ENCODE data around the gene MMP17.

MMP17 gene

GRCh38 chr12:131799828-131800593, 28.2 kb upstream of the MMP17 start:
- H3K9me2 ChIP-seq (replicated peaks; ENCODE audit: insufficient read depth, low read length), result no peaks in the 10 kb centered on the region
- TF ChIP-seq CTCF (IDR thresholded peaks at IDR 0.05; ENCODE audit: low read length) (no peak), EZH2 (optimal IDR thresholded peaks at IDR 0.05; ENCODE audit: low read depth, low read length) (no peak), EZH2phosphoT487 (IDR thresholded peaks at IDR 0.05; ENCODE audit: low read length) (no peak)
- no peak overlapping the region for H3K4me3 ChIP-seq (ENCODE audit: low read length)
- H3K9ac ChIP-seq (ENCODE audit: low read length), result no peak overlapping the region
- no peaks in the 10 kb centered on the region for H3K4me1 ChIP-seq (ENCODE audit: low read length)
- no peak overlapping the region for H3K27ac ChIP-seq (ENCODE audit: low read length)
- H3K4me2 ChIP-seq (ENCODE audit: low read depth, low read length), result no peak overlapping the region
- no peak for DNase-seq
- no peaks in the 10 kb centered on the region for H3K27me3 ChIP-seq (replicated peaks; ENCODE audit: insufficient read depth, low read length)
- no peaks in the 10 kb centered on the region for H3K9me3 ChIP-seq (replicated peaks; ENCODE audit: insufficient read depth, low read length)
- H4K20me1 ChIP-seq (ENCODE audit: insufficient read depth, low read length), result no peaks in the 10 kb centered on the region
- no peak overlapping the region for H2AFZ ChIP-seq (ENCODE audit: low read length)
- no peaks in the 10 kb centered on the region for H3K36me3 ChIP-seq (replicated peaks; ENCODE audit: insufficient read depth, low read length)
- no peaks in the 10 kb centered on the region for H3F3A ChIP-seq (ENCODE audit: insufficient read depth, low read length)
- H3K79me2 ChIP-seq (ENCODE audit: low read length), result no peaks in the 10 kb centered on the region

GRCh38 chr12:131800594-131801135, 27.5 kb upstream of the MMP17 start:
- no peaks in the 10 kb centered on the region for H3K36me3 ChIP-seq (replicated peaks; ENCODE audit: insufficient read depth, low read length)
- H3K9me3 ChIP-seq (replicated peaks; ENCODE audit: insufficient read depth, low read length), result no peaks in the 10 kb centered on the region
- no peak overlapping the region for H2AFZ ChIP-seq (ENCODE audit: low read length)
- H3K9ac ChIP-seq (ENCODE audit: low read length), result no peak overlapping the region
- no peak overlapping the region for H3K4me3 ChIP-seq (ENCODE audit: low read length)
- no peak for DNase-seq
- H3K4me2 ChIP-seq (ENCODE audit: low read depth, low read length), result no peak overlapping the region
- no peak overlapping the region for H3K27ac ChIP-seq (ENCODE audit: low read length)
- H3K9me2 ChIP-seq (replicated peaks; ENCODE audit: insufficient read depth, low read length), result no peaks in the 10 kb centered on the region
- no peaks in the 10 kb centered on the region for H3K4me1 ChIP-seq (ENCODE audit: low read length)
- H3F3A ChIP-seq (ENCODE audit: insufficient read depth, low read length), result no peaks in the 10 kb centered on the region
- no peaks in the 10 kb centered on the region for H4K20me1 ChIP-seq (ENCODE audit: insufficient read depth, low read length)
- no peaks in the 10 kb centered on the region for H3K79me2 ChIP-seq (ENCODE audit: low read length)
- no peak for TF ChIP-seq CTCF (IDR thresholded peaks at IDR 0.05; ENCODE audit: low read length)
- no peak for TF ChIP-seq EZH2 (optimal IDR thresholded peaks at IDR 0.05; ENCODE audit: low read depth, low read length)
- no peak for TF ChIP-seq EZH2phosphoT487 (IDR thresholded peaks at IDR 0.05; ENCODE audit: low read length)
- H3K27me3 ChIP-seq (replicated peaks; ENCODE audit: insufficient read depth, low read length), result no peaks in the 10 kb centered on the region

DNA sequence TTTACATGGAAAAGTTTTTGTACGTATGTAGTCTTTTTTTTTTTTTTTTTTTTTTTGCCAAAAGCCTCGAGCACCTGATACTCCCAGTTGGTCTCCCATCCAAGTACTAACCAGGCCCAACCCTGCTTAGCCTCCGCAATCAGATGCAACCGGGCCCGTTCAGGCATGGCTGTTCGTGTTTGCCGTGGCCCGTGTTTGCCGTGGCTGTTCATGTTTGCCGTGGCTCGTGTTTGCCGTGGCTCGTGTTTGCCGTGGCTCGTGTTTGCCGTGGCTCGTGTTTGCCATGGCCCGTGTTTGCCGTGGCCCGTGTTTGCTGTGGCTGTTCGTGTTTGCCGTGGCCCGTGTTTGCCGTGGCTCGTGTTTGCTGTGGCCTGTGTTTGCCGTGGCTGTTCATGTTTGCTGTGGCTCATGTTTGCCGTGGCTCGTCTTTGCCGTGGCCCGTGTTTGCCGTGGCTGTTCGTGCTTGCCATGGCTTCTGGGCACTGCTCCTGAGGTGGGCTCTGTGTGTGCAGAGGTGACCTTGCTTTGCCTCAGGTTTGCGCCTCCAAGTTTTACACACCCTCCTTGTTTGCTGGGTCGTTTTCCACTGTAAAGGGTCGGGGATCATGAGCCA, 26.8 kb upstream of the MMP17 start:
- Histone ChIP-seq H3K4me3 (ENCODE audit: low read length) (no peak overlapping the region), H3K27ac (ENCODE audit: low read length) (no peak overlapping the region), H3K9ac (ENCODE audit: low read length) (no peak overlapping the region), H4K20me1 (ENCODE audit: insufficient read depth, low read length) (no peaks in the 10 kb centered on the region), H3K4me1 (ENCODE audit: low read length) (no peaks in the 10 kb centered on the region), H3F3A (ENCODE audit: insufficient read depth, low read length) (no peaks in the 10 kb centered on the region), H3K9me2 (replicated peaks; ENCODE audit: insufficient read depth, low read length) (no peaks in the 10 kb centered on the region), H2AFZ (ENCODE audit: low read length) (no peak overlapping the region), H3K79me2 (ENCODE audit: low read length) (no peaks in the 10 kb centered on the region), H3K27me3 (replicated peaks; ENCODE audit: insufficient read depth, low read length) (no peaks in the 10 kb centered on the region), H3K36me3 (replicated peaks; ENCODE audit: insufficient read depth, low read length) (no peaks in the 10 kb centered on the region), H3K9me3 (replicated peaks; ENCODE audit: insufficient read depth, low read length) (no peaks in the 10 kb centered on the region), H3K4me2 (ENCODE audit: low read depth, low read length) (no peak overlapping the region)
- no peak for DNase-seq
- TF ChIP-seq CTCF (IDR thresholded peaks at IDR 0.05; ENCODE audit: low read length) (no peak), EZH2phosphoT487 (IDR thresholded peaks at IDR 0.05; ENCODE audit: low read length) (no peak), EZH2 (optimal IDR thresholded peaks at IDR 0.05; ENCODE audit: low read depth, low read length) (no peak)
